H1 (cell line): ENCODE data around the gene CEP95.

Experiments used
- ATF3 ChIP-seq: IDR thresholded peaks from 2 replicates; pipeline ENCODE4 v1.6.1; 2011; ENCODE audit warnings: low read depth, mild to moderate bottlenecking, low read length; ENCODE audit not compliant: insufficient read depth
- CEBPB ChIP-seq: IDR thresholded peaks from 2 replicates; pipeline ENCODE4 v1.6.1; 2012; ENCODE audit warnings: low read depth, low read length
- CTCF ChIP-seq, 3 experiments: IDR thresholded peaks; 1 replicate in 2 of 3; 2 replicates in 1 of 3; pipeline versions ENCODE4 v1.5.1 to v1.6.1; 2011; ENCODE audit warnings: low read length in 3 of 3, mild to moderate bottlenecking in 3 of 3, inconsistent platforms in 2 of 3, low read depth in 1 of 3, moderate library complexity in 1 of 3; ENCODE audit not compliant: insufficient read depth in 1 of 3; ENCODE audit errors: control extremely low read depth in 1 of 3
- EP300 ChIP-seq, 2 experiments: IDR thresholded peaks; 1 replicate in 1 of 2; 2 replicates in 1 of 2; pipeline ENCODE4 v1.6.1; 2011 to 2012; ENCODE audit warnings: low read depth in 2 of 2, low read length in 2 of 2, mild to moderate bottlenecking in 2 of 2, borderline replicate concordance in 1 of 2, inconsistent platforms in 1 of 2, moderate library complexity in 1 of 2
- EZH2 ChIP-seq: fragments of 200-600 bp; sonication (generic); IDR thresholded peaks from 2 replicates; pipeline ENCODE4 v1.7.1; 2012; ENCODE audit warnings: low read depth, mild to moderate bottlenecking, moderate library complexity, low read length, inconsistent platforms; ENCODE audit not compliant: severe bottlenecking
- HDAC2 ChIP-seq, 2 experiments: fragments of 300-600 bp in 1 of 2; sonication (generic) in 1 of 2; IDR thresholded peaks; 2 replicates each; pipeline ENCODE4 v1.6.1; 2011 to 2012; ENCODE audit warnings: low read depth in 2 of 2, low read length in 2 of 2, mild to moderate bottlenecking in 2 of 2, moderate library complexity in 2 of 2, borderline replicate concordance in 1 of 2, inconsistent platforms in 1 of 2
- JUND ChIP-seq: IDR thresholded peaks from 2 replicates; pipeline ENCODE4 v1.6.1; 2011; ENCODE audit warnings: mild to moderate bottlenecking, improper control_type of control experiment, low read length
- KDM5A ChIP-seq: fragments of 200-600 bp; IDR thresholded peaks from 2 replicates; pipeline ENCODE4 v1.7.1; 2012; ENCODE audit warnings: mild to moderate bottlenecking, low read length, inconsistent platforms, mixed read lengths
- POLR2A ChIP-seq, 2 experiments: IDR thresholded peaks; 1 replicate in 1 of 2; 2 replicates in 1 of 2; pipeline ENCODE4 v1.6.1; 2011; ENCODE audit warnings: low read depth in 2 of 2, low read length in 2 of 2, mild to moderate bottlenecking in 2 of 2; ENCODE audit errors: control extremely low read depth in 1 of 2
- POLR2AphosphoS5 ChIP-seq: IDR thresholded peaks from 2 replicates; pipeline ENCODE4 v1.6.1; 2011; ENCODE audit warnings: low read depth, low read length
- YY1 ChIP-seq: IDR thresholded peaks from 2 replicates; pipeline ENCODE4 v1.6.1; 2011; ENCODE audit warnings: low read depth, mild to moderate bottlenecking, low read length

DNA sequence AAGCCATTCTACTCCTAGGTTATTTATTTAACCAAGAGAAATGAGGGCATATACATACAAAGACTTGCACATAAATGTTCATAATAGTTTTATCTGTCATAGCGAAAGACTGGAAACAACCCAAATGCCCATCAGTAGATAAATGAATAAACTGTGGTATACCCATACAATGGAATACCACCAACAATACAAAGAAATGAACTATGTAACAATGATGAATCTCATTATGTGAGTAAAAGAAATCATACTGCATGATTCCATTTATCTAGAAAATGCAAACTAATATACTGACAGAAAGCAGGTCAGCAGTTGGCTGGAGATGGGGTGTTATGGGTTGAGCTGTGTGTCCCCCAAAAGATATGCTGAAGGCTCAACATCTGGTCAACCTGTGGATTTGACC lies 57.3 kb downstream of the CEP95 start:
- TF ChIP-seq CTCF (IDR thresholded peaks at IDR 0.05; ENCODE audit: control extremely low read depth in 1 of 3, insufficient read depth in 1 of 3, low read depth in 1 of 3, low read length in 3 of 3) = no peak
- TF ChIP-seq CEBPB = no peak
- no peak for TF ChIP-seq ATF3
- no peak for TF ChIP-seq EZH2
- no peak for TF ChIP-seq HDAC2 (IDR thresholded peaks at IDR 0.05; ENCODE audit: borderline replicate concordance in 1 of 2, low read depth in 2 of 2, low read length in 2 of 2)
- TF ChIP-seq YY1 = no peak
- TF ChIP-seq KDM5A = no peak
- no peak for TF ChIP-seq JUND
- TF ChIP-seq POLR2AphosphoS5 = no peak
- no peak for TF ChIP-seq POLR2A (IDR thresholded peaks at IDR 0.05; ENCODE audit: control extremely low read depth in 1 of 2, low read depth in 2 of 2, low read length in 2 of 2)
- no peak for TF ChIP-seq EP300 (IDR thresholded peaks at IDR 0.05; ENCODE audit: borderline replicate concordance in 1 of 2, low read depth in 2 of 2, low read length in 2 of 2)
